ENCODE results near the gene ADCY2.

ADCY2 gene

GRCh38 chr5:7395947-7396712 is at the start of gene ADCY2:
ADCY2 (plus strand) TSS chr5:7396138; CDS start chr5:7396297, 159 bp downstream.
- DNase-seq (ENCODE audit: low read depth) = peak; percentile 4

- DNase-seq (ENCODE audit: low read depth) = no peak
These were observed 48.6 kb upstream of the ADCY2 start for GRCh38 chr5:7347377-7347776.

GRCh38 chr5:7348168-7348854 is 47.6 kb upstream of the ADCY2 start:
- DNase-seq (ENCODE audit: low read depth) = no peak

GRCh38 chr5:7361593-7361992 is 34.3 kb upstream of the ADCY2 start:
- DNase-seq (ENCODE audit: low read depth) = no peak

GRCh38 chr5:7363067-7363677 is 32.8 kb upstream of the ADCY2 start:
- no peak for DNase-seq (ENCODE audit: low read depth)

GRCh38 chr5:7364226-7364875 is 31.6 kb upstream of the ADCY2 start:
- DNase-seq (ENCODE audit: low read depth) = no peak

- DNase-seq (ENCODE audit: low read depth) = no peak
These were observed 28.2 kb upstream of the ADCY2 start for GRCh38 chr5:7367780-7368179.

GRCh38 chr5:7372399-7372798 is 23.5 kb upstream of the ADCY2 start:
- DNase-seq (ENCODE audit: low read depth) = no peak

- DNase-seq (ENCODE audit: low read depth) = no peak
These were observed 21.8 kb upstream of the ADCY2 start for GRCh38 chr5:7374186-7374585.

GRCh38 chr5:7375457-7375856 is 20.5 kb upstream of the ADCY2 start:
- DNase-seq (ENCODE audit: low read depth) = no peak

- DNase-seq (ENCODE audit: low read depth) = no peak
These were observed 19.1 kb upstream of the ADCY2 start for GRCh38 chr5:7376871-7377270.

GRCh38 chr5:7377761-7378160 is 18.2 kb upstream of the ADCY2 start:
- DNase-seq (ENCODE audit: low read depth) = no peak

- no peak for DNase-seq (ENCODE audit: low read depth)
These were observed 13.3 kb upstream of the ADCY2 start for GRCh38 chr5:7382588-7382987.

- DNase-seq (ENCODE audit: low read depth) = no peak
These were observed 10.3 kb upstream of the ADCY2 start for GRCh38 chr5:7385681-7386080.

- DNase-seq (ENCODE audit: low read depth) = no peak
These were observed 7.4 kb upstream of the ADCY2 start for GRCh38 chr5:7388553-7388952.

GRCh38 chr5:7391215-7391614 is 4.7 kb upstream of the ADCY2 start:
- no peak for DNase-seq (ENCODE audit: low read depth)

- DNase-seq (ENCODE audit: low read depth) = peak; percentile 8
These were observed 3.9 kb upstream of the ADCY2 start for GRCh38 chr5:7391814-7392692.

GRCh38 chr5:7392693-7393024 is 3.3 kb upstream of the ADCY2 start:
- no peak for DNase-seq (ENCODE audit: low read depth)

GRCh38 chr5:7393921-7394799 is 1.8 kb upstream of the ADCY2 start:
- DNase-seq (ENCODE audit: low read depth) = no peak

- no peak for DNase-seq (ENCODE audit: low read depth)
These were observed 978 bp upstream of the ADCY2 start for GRCh38 chr5:7394889-7395431.
